GM06990 (cell line): Measurements from ENCODE around the gene DENND1B.
"Not testable (repeated sequence)": the region's sequence is repeated elsewhere in the genome, so short reads cannot be mapped to it uniquely, and the experiment has no call there.

Source experiments
- DNase-seq: peaks from one replicate; pipeline ENCODE4 v3.0.0-alpha.2; 2011; ENCODE audit not compliant: insufficient read length; ENCODE audit errors: extremely low read depth
- H3K27me3 ChIP-seq: replicated peaks from 2 replicates; pipeline ENCODE4 v1.6.0; 2011; ENCODE audit warnings: low read length; ENCODE audit not compliant: control insufficient read depth, insufficient read depth
- H3K36me3 ChIP-seq: 2 replicates; pipeline ENCODE4 v1.5.1; 2011; ENCODE audit warnings: low read length; ENCODE audit not compliant: control insufficient read depth, insufficient read depth
- H3K4me3 ChIP-seq: replicated peaks from 2 replicates; pipeline ENCODE4 v1.5.1; 2011; ENCODE audit warnings: low read depth, mild to moderate bottlenecking, control low read depth, low read length
- TF ChIP-seq, protein P1 (sequence below): IDR thresholded peaks from 2 replicates; pipeline ENCODE4 v1.5.1; 2011; ENCODE audit warnings: low read length, control low read depth, mild to moderate bottlenecking, inconsistent platforms; ENCODE audit not compliant: insufficient read depth, poor library complexity, severe bottlenecking

DENND1B gene

DNA sequence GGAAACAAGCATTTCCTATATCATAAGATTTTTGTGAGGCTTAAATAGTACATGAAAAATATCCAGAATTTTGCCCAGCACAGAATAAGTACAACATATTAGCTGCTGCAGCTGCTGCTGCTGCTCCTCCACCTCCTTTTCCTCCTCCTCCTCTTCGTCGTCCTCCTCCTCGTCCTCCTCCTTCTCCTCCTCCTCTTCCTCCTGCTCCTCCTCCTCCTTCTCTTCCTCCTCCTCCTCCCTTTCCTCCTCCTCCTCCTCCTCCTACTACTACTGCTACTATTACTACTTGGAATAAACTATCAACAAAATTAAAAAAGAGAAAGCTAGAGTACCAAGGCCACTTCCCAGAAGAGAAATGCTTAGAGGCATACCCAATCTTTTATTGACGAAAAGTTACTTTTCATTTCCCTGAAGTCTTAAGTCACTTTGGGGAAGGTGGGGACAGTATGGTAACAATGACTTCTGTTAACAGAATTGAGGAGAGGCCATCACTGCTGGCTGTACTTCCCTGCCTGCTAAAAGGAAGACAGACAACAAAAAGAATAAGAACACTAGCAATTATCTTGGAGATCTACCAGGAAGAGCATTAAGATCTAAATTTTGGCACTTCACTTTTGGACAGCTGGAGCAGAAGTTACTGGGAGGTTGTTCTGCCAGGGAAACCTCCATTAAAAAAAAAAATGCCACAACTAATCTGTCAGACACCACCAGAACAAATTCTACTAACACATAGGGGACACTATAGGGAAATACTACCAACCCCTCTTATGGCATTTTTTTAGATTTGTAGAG lies 7.1 kb downstream of the DENND1B start:
- TF ChIP-seq, protein P1, sequence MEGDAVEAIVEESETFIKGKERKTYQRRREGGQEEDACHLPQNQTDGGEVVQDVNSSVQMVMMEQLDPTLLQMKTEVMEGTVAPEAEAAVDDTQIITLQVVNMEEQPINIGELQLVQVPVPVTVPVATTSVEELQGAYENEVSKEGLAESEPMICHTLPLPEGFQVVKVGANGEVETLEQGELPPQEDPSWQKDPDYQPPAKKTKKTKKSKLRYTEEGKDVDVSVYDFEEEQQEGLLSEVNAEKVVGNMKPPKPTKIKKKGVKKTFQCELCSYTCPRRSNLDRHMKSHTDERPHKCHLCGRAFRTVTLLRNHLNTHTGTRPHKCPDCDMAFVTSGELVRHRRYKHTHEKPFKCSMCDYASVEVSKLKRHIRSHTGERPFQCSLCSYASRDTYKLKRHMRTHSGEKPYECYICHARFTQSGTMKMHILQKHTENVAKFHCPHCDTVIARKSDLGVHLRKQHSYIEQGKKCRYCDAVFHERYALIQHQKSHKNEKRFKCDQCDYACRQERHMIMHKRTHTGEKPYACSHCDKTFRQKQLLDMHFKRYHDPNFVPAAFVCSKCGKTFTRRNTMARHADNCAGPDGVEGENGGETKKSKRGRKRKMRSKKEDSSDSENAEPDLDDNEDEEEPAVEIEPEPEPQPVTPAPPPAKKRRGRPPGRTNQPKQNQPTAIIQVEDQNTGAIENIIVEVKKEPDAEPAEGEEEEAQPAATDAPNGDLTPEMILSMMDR: no peak
- DNase-seq: no peak
- Histone ChIP-seq H3K27me3 (no peaks in the 10 kb centered on the region), H3K36me3 (no peaks in the 10 kb centered on the region; the same call in 1 of the 2 replicates), H3K4me3 (no peak overlapping the region)

DNA sequence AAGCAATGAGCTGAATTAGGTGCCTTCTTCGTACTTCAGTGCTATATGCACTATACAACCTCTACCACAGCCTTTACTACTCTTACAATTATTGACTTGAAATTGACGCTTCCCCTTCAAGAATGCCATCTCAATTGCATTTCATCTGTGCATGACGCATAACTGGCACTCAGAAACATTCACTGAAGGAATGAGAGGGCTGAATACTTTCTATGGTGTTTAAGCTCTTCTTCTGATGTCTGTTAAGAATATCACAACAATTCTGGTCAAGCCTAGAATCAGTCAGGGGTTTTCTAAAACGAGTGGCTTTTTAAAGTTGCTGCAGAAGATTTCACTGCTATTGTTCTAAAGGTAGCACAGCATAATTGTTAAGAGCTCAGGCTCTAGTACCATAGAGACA lies 11.5 kb downstream of the DENND1B start:
- Histone ChIP-seq H3K27me3 (no peaks in the 10 kb centered on the region), H3K4me3 (no peak overlapping the region), H3K36me3 (no peaks in the 10 kb centered on the region)
- TF ChIP-seq, protein P1: no peak
- DNase-seq: no peak

DNA sequence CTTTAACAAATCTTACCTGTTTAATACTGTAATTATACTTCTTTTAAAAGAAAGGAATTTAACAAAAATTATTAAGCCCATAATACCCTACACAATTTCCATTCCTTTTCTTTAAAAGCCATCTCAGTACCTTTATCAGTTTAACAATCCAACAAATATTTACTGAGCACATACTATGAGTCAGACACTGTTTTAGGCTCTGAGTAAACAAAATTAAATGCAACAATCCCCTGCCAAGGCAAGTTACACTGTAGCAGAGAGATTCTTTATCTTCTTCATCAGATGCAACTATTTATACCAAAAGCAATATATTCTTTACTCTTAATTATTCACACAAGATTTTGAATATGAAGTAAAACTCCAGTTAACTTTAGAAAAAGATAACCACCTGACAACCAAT lies 12.0 kb downstream of the DENND1B start:
- H3K36me3 ChIP-seq: no peaks in the 10 kb centered on the region
- H3K27me3 ChIP-seq: no peaks in the 10 kb centered on the region
- no peak for DNase-seq
- no peak overlapping the region for H3K4me3 ChIP-seq
- TF ChIP-seq, protein P1: no peak

DNA sequence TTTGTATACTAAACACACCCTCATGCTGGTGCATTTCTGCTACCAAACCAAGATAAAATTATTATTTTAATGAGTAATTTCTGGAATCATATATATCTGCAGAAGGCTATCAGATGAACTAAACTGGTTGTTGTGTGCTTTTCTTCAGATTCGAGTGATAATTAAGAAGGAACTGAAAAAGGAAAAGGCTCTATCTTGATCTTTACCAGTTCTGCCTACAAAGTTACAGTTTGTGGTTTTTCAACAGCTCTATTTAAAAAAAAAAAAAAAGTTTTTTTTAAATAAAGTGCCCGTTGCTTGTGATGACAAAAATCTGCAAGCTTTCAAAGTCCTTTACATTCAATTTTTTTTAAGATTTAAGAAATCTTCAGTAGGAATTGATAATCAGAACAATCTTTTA lies 13.6 kb downstream of the DENND1B start:
- DNase-seq: peak; percentile 34
- H3K36me3 ChIP-seq: no peaks in the 10 kb centered on the region
- H3K27me3 ChIP-seq: no peaks in the 10 kb centered on the region
- H3K4me3 ChIP-seq: no peak overlapping the region
- TF ChIP-seq, protein P1: no peak

DNA sequence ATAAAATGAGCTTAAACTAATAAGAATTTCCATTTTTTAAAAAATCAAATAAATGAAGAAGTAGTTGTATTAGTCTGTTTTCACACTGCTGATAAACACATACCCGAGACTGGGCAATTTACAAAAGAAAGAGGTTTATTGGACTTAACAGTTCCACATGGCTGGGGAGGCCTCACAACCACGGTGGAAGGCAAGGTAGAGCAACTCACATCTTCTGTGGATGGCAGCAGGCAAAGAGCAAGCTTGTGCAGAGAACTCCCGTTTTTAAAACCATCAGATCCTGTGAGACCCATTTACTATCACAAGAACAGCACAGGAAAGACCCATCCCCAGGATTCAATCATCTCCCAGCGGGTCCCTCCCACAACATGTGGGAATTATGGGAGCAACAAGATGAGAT lies 19.7 kb downstream of the DENND1B start:
- not testable (repeated sequence) for H3K4me3 ChIP-seq, H3K27me3 ChIP-seq, H3K36me3 ChIP-seq, DNase-seq

DNA sequence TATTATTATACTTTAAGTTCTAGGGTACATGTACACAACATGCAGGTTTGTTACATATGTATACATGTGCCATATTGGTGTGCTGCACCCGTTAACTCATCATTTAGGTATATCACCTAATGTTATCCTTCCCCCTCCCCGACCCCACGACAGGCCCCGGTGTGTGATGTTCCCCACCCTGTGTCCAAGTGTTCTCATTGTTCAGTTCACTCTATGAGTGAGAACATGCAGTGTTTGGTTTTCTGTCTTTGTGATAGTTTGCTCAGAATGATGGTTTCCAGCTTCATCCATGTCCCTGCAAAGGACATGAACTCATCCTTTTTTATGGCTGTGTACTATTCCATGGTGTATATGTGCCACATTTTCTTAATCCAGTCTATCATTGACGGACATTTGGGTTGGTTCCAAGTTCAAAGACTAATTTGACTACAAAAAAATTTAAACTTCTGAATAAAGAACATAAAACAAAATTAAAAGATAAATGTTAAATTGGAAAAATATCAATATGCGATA lies 22.6 kb downstream of the DENND1B start:
- H3K27me3 ChIP-seq, DNase-seq, H3K4me3 ChIP-seq, H3K36me3 ChIP-seq: not testable (repeated sequence)
